ENCODE data around the gene PTGIR.

The PTGIR gene

GRCh38 chr19:46654621-46655152 is 29.8 kb upstream of the PTGIR start:
- H3K27ac ChIP-seq: no peak overlapping the region
- no peaks in the 10 kb centered on the region for H3K27me3 ChIP-seq (ENCODE audit: insufficient read depth, low read depth, severe bottlenecking)
- no peaks in the 10 kb centered on the region for H3K9me3 ChIP-seq (ENCODE audit: severe bottlenecking)
- H3K36me3 ChIP-seq: no peaks in the 10 kb centered on the region
- no peak for DNase-seq
- no peak for TF ChIP-seq CTCF (IDR thresholded peaks at IDR 0.05; ENCODE audit: low read depth, low read length)
- H3K4me3 ChIP-seq (ENCODE audit: low read depth, low read length): no peak overlapping the region

GRCh38 chr19:46650445-46650844 is 25.6 kb upstream of the PTGIR start:
- DNase-seq: no peak
- no peak overlapping the region for H3K4me3 ChIP-seq (ENCODE audit: low read depth, low read length)
- H3K36me3 ChIP-seq: no peaks in the 10 kb centered on the region
- H3K27me3 ChIP-seq (ENCODE audit: insufficient read depth, low read depth, severe bottlenecking): no peaks in the 10 kb centered on the region
- no peak for TF ChIP-seq CTCF (IDR thresholded peaks at IDR 0.05; ENCODE audit: low read depth, low read length)
- H3K27ac ChIP-seq: no peak overlapping the region
- H3K9me3 ChIP-seq (ENCODE audit: severe bottlenecking): no peaks in the 10 kb centered on the region

- no peaks in the 10 kb centered on the region for H3K9me3 ChIP-seq (ENCODE audit: severe bottlenecking)
- no peak overlapping the region for H3K27ac ChIP-seq
- no peaks in the 10 kb centered on the region for H3K27me3 ChIP-seq (ENCODE audit: insufficient read depth, low read depth, severe bottlenecking)
- no peak for TF ChIP-seq CTCF (IDR thresholded peaks at IDR 0.05; ENCODE audit: low read depth, low read length)
- no peak for DNase-seq
- H3K36me3 ChIP-seq: no peaks in the 10 kb centered on the region
- no peak overlapping the region for H3K4me3 ChIP-seq (ENCODE audit: low read depth, low read length)
Measured at GRCh38 chr19:46648961-46649960, 24.4 kb upstream of the PTGIR start.

GRCh38 chr19:46648060-46648960 is 23.4 kb upstream of the PTGIR start:
- no peaks in the 10 kb centered on the region for H3K27me3 ChIP-seq (ENCODE audit: insufficient read depth, low read depth, severe bottlenecking)
- H3K36me3 ChIP-seq: no peaks in the 10 kb centered on the region
- H3K27ac ChIP-seq: no peak overlapping the region
- DNase-seq: no peak
- no peaks in the 10 kb centered on the region for H3K9me3 ChIP-seq (ENCODE audit: severe bottlenecking)
- H3K4me3 ChIP-seq (ENCODE audit: low read depth, low read length): no peak overlapping the region
- TF ChIP-seq CTCF (IDR thresholded peaks at IDR 0.05; ENCODE audit: low read depth, low read length): no peak

- no peaks in the 10 kb centered on the region for H3K36me3 ChIP-seq
- H3K27ac ChIP-seq: no peak overlapping the region
- H3K9me3 ChIP-seq (ENCODE audit: severe bottlenecking): no peaks in the 10 kb centered on the region
- no peak for DNase-seq
- no peak for TF ChIP-seq CTCF (IDR thresholded peaks at IDR 0.05; ENCODE audit: low read depth, low read length)
- H3K4me3 ChIP-seq (ENCODE audit: low read depth, low read length): no peak overlapping the region
- H3K27me3 ChIP-seq (ENCODE audit: insufficient read depth, low read depth, severe bottlenecking): no peaks in the 10 kb centered on the region
Measured at GRCh38 chr19:46646402-46646801, 21.5 kb upstream of the PTGIR start.

Measured in WERI-Rb-1 (cell line).